Stomach (tissue), 9 donors: ENCODE data around the gene IYD. TPM values are rescaled to one million over a fixed set of nuclear protein-coding genes. Genes with fewer than 3 reads are reported as not detected.

Experiments
- DNase-seq, 2 donors: peaks; one replicate each; pipeline versions ENCODE4 v3.0.0 to v3.0.0-alpha.2; 2013 to 2019
- H3K27ac ChIP-seq, 5 donors: fragments of 200-600 bp in 4 of 5; sonication (generic) in 4 of 5; one replicate each; pipeline ENCODE4 v1.5.1; 2013 to 2019; ENCODE audit warnings: mild to moderate bottlenecking in 1 of 5, moderate library complexity in 1 of 5
- H3K27me3 ChIP-seq, 3 donors: fragments of 200-600 bp; sonication (generic); one replicate each; pipeline ENCODE4 v1.5.1; 2017 to 2019; ENCODE audit warnings: mixed run types in 1 of 3
- H3K36me3 ChIP-seq, 4 donors: fragments of 200-600 bp; sonication (generic); 1 replicate in 3 of 4; 2 replicates in 1 of 4; pipeline ENCODE4 v1.5.1; 2016 to 2019
- H3K4me1 ChIP-seq, 4 donors: fragments of 200-600 bp; sonication (generic); one replicate each; pipeline ENCODE4 v1.5.1; 2016 to 2019
- H3K4me3 ChIP-seq, 4 donors: fragments of 200-600 bp; sonication (generic) in 3 of 4; one replicate each; pipeline ENCODE4 v1.5.1; 2016 to 2019; ENCODE audit warnings: mild to moderate bottlenecking in 1 of 4
- H3K9me3 ChIP-seq, 4 donors: fragments of 200-600 bp; sonication (generic); one replicate each; pipeline ENCODE4 v1.5.1; 2016 to 2019
- CTCF ChIP-seq, 7 experiments: fragments of 450-650 bp in 4 of 7; fragments of 200-600 bp in 3 of 7; sonication (generic) in 3 of 7; IDR thresholded peaks; one replicate each; pipeline ENCODE4 v1.5.1; 2016 to 2019; ENCODE audit warnings: antibody characterized with exemption in 7 of 7, control low read depth in 2 of 7, mild to moderate bottlenecking in 1 of 7
- EP300 ChIP-seq: sonication (generic); formaldehyde crosslinking; IDR thresholded peaks from one replicate; pipeline ENCODE4 v1.6.1; 2017; ENCODE audit warnings: antibody characterized with exemption
- POLR2A ChIP-seq, 4 donors: fragments of 450-650 bp; IDR thresholded peaks; one replicate each; pipeline ENCODE4 v1.6.1; 2016; ENCODE audit warnings: antibody characterized with exemption in 4 of 4, control low read depth in 2 of 4, mild to moderate bottlenecking in 1 of 4, moderate library complexity in 1 of 4
- POLR2AphosphoS5 ChIP-seq, 3 donors: sonication (generic); formaldehyde crosslinking; IDR thresholded peaks; one replicate each; pipeline ENCODE4 v1.6.1; 2016; ENCODE audit warnings: antibody characterized with exemption in 3 of 3
- WGBS, 5 donors: extraction: QIAGEN DNeasy Blood & Tissue Kit in 3 of 5; methylation state at CpG; one replicate each; pipeline versions ENCODE4 v1.1.5 to v1.1.7; 2013 to 2018; 5-methylcytosine and 5-hydroxymethylcytosine counted together
- intact Hi-C: fragments of 100-400 bp; cut with DNase I; formaldehyde crosslinking; loops from one replicate; pipeline ENCODE4 v1.15.1; 2023; ENCODE audit warnings: low total_unique reads
- polyA plus RNA-seq, 3 donors: library from polyadenylated mRNA; stranded (reverse); fragments of 200-250 nt; gene quantifications; one replicate each; pipeline ENCODE4 v1.2.3, GENCODE V29; 2013
- total RNA-seq, 5 donors: library from RNA; depleted of rRNA; stranded (reverse); fragments of >200 nt; gene quantifications; one replicate each; pipeline versions ENCODE4 v1.1.0 to v1.2.3, GENCODE V29; 2014 to 2016
- donor health status: healthy with polysubstance abuse.
- donor health status: Bipolar disorder and iron deficiency.
- donor health status: healthy.

The IYD gene
- total and polyA plus RNA-seq, 8 donors = 0.45 to 3.5 (median 0.75) TPM; not detected in 1

- no peaks in the 10 kb centered on the region for H3K27me3 ChIP-seq
- no peak for DNase-seq
- no peaks in the 10 kb centered on the region for H3K4me1 ChIP-seq
- no peak overlapping the region for H3K4me3 ChIP-seq
- 61 to 79% (median 72%) methylated on average over 4 of the region's 4 CpGs for WGBS, 5 donors
- intact Hi-C loops = no loop called here
- no peaks in the 10 kb centered on the region for H3K9me3 ChIP-seq
- H3K36me3 ChIP-seq = no peaks in the 10 kb centered on the region
- TF ChIP-seq POLR2AphosphoS5 (IDR thresholded peaks at IDR 0.05) (no peak), POLR2A (IDR thresholded peaks at IDR 0.05) (no peak), CTCF (IDR thresholded peaks at IDR 0.05) (no peak), EP300 (no peak)
- no peak overlapping the region for H3K27ac ChIP-seq
Measured at GRCh38 chr6:150349546-150349945, 19.3 kb upstream of the IYD start.

GRCh38 chr6:150352321-150353296 lies 16.2 kb upstream of the IYD start:
- DNase-seq = no peak
- intact Hi-C loops = no loop called here
- H3K4me3 ChIP-seq = no peak overlapping the region
- 66 to 82% (median 66%) methylated on average over 5 of the region's 5 CpGs for WGBS, 5 donors
- no peaks in the 10 kb centered on the region for H3K9me3 ChIP-seq
- no peaks in the 10 kb centered on the region for H3K27me3 ChIP-seq
- no peaks in the 10 kb centered on the region for H3K4me1 ChIP-seq
- no peak overlapping the region for H3K27ac ChIP-seq
- H3K36me3 ChIP-seq = no peaks in the 10 kb centered on the region
- TF ChIP-seq EP300 (no peak), POLR2AphosphoS5 (IDR thresholded peaks at IDR 0.05) (no peak), POLR2A (IDR thresholded peaks at IDR 0.05) (no peak), CTCF (IDR thresholded peaks at IDR 0.05) (no peak)

- Histone ChIP-seq H3K4me3 (no peak overlapping the region), H3K27ac (no peak overlapping the region), H3K36me3 (no peaks in the 10 kb centered on the region), H3K27me3 (no peaks in the 10 kb centered on the region), H3K9me3 (no peaks in the 10 kb centered on the region), H3K4me1 (no peaks in the 10 kb centered on the region)
- DNase-seq = no peak
- 71 to 85% (median 77%) methylated on average over 1 of the region's 1 CpG for WGBS, 5 donors
- intact Hi-C loops = no loop called here
- no peak for TF ChIP-seq POLR2A (IDR thresholded peaks at IDR 0.05)
- TF ChIP-seq POLR2AphosphoS5 (IDR thresholded peaks at IDR 0.05) = no peak
- no peak for TF ChIP-seq CTCF (IDR thresholded peaks at IDR 0.05)
- no peak for TF ChIP-seq EP300
Measured at GRCh38 chr6:150353445-150353844, 15.4 kb upstream of the IYD start.

DNA sequence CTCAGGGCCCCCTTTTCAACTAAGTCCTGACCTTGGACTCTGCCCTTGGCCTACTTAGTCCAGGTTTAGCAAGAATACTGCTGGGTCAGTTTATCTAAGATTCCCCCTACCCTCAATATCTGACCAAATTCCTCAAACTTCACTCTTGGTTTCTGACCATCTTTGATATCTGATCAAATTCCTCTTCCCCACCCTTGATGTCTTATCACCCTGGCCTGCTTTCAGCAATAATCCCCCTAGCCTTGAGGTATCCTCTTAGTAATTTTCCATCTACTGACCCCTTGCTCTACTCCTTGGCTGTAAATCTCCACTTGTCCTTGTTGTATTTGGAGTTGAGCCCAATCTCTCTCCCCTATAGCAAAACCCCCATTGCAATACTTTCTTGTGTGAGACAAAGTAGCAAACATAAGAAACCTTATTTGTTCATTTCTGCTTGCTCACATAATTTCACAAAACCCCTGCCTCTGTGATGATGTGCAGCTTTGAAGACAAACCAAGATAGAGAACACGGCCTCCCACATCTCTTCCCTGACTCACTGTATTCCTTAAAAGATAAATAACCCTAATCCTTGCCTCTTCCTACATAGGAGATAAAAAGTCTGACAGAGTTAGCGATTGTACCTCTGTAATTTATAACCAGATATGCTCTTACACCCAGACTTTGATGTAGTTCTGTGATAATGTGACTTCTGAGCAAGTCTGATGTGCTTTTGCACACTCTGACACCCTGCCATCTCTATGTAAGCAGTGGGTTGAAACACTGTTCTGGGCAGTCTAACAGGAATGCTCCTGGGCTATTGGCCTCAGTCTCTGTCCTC lies 13.8 kb upstream of the IYD start:
- Histone ChIP-seq H3K36me3 (no peaks in the 10 kb centered on the region), H3K4me1 (no peaks in the 10 kb centered on the region), H3K9me3 (no peaks in the 10 kb centered on the region), H3K27ac (no peak overlapping the region), H3K4me3 (no peak overlapping the region), H3K27me3 (no peaks in the 10 kb centered on the region)
- intact Hi-C loops = no loop called here
- no peak for DNase-seq
- TF ChIP-seq EP300 (no peak), POLR2A (IDR thresholded peaks at IDR 0.05) (no peak), POLR2AphosphoS5 (IDR thresholded peaks at IDR 0.05) (no peak), CTCF (IDR thresholded peaks at IDR 0.05) (no peak)
- 27 to 56% (median 52%) methylated on average over 2 of the region's 2 CpGs for WGBS, 5 donors
